Sigmoid colon (tissue), 7 donors: ENCODE measurements around the gene LCT. TPM values are rescaled to one million over a fixed set of nuclear protein-coding genes. Genes with fewer than 3 reads are reported as not detected.

ENCODE experiments used
- DNase-seq: peaks from one replicate; pipeline ENCODE4 v3.0.0-alpha.2; 2019
- H3K27ac ChIP-seq, 4 donors: fragments of 200-600 bp; sonication (generic); one replicate each; pipeline ENCODE4 v1.5.1; 2016 to 2019; ENCODE audit warnings: mild to moderate bottlenecking in 1 of 4
- H3K27me3 ChIP-seq, 3 donors: fragments of 200-600 bp; sonication (generic); one replicate each; pipeline ENCODE4 v1.5.1; 2019; ENCODE audit warnings: mild to moderate bottlenecking in 1 of 3
- H3K36me3 ChIP-seq, 4 donors: fragments of 200-600 bp; sonication (generic); one replicate each; pipeline ENCODE4 v1.5.1; 2016 to 2019
- H3K4me1 ChIP-seq, 4 donors: fragments of 200-600 bp; sonication (generic); one replicate each; pipeline ENCODE4 v1.5.1; 2017 to 2019
- H3K4me3 ChIP-seq, 4 donors: fragments of 200-600 bp; sonication (generic); one replicate each; pipeline ENCODE4 v1.5.1; 2017 to 2019; ENCODE audit warnings: mild to moderate bottlenecking in 2 of 4, moderate library complexity in 1 of 4
- H3K9me3 ChIP-seq, 4 donors: fragments of 200-600 bp in 3 of 4; sonication (generic) in 3 of 4; one replicate each; pipeline versions ENCODE4 v1.5.1 to v1.6.1; 2013 to 2019
- CTCF ChIP-seq, 4 experiments: fragments of 450-650 bp in 3 of 4; fragments of 200-600 bp in 1 of 4; IDR thresholded peaks; one replicate each; pipeline ENCODE4 v1.5.1; 2016 to 2019; ENCODE audit warnings: antibody characterized with exemption in 4 of 4, mild to moderate bottlenecking in 3 of 4, moderate library complexity in 2 of 4
- EP300 ChIP-seq, 4 donors: sonication (generic); formaldehyde crosslinking; IDR thresholded peaks; one replicate each; pipeline ENCODE4 v1.6.1; 2017; ENCODE audit warnings: antibody characterized with exemption in 4 of 4
- POLR2A ChIP-seq, 2 donors: fragments of 450-650 bp; IDR thresholded peaks; one replicate each; pipeline ENCODE4 v1.6.1; 2016; ENCODE audit warnings: antibody characterized with exemption in 2 of 2, mild to moderate bottlenecking in 2 of 2, moderate library complexity in 2 of 2
- POLR2AphosphoS5 ChIP-seq, 4 donors: sonication (generic); formaldehyde crosslinking; IDR thresholded peaks; one replicate each; pipeline ENCODE4 v1.6.1; 2017; ENCODE audit warnings: antibody characterized with exemption in 4 of 4
- WGBS, 2 donors: extraction: QIAGEN DNeasy Blood & Tissue Kit; methylation state at CpG; one replicate each; pipeline ENCODE4 v1.1.7; 2013; 5-methylcytosine and 5-hydroxymethylcytosine counted together
- intact Hi-C: fragments of 100-400 bp; cut with DNase I; formaldehyde crosslinking; loops from one replicate; pipeline ENCODE4 v1.15.1; 2023
- polyA plus RNA-seq, 3 donors: library from polyadenylated mRNA; stranded (reverse); fragments of 200-250 nt; gene quantifications; one replicate each; pipeline ENCODE4 v1.2.3, GENCODE V29; 2013
- total RNA-seq, 4 donors: library from RNA; depleted of rRNA; stranded (reverse); fragments of >200 nt; gene quantifications; one replicate each; pipeline ENCODE4 v1.1.0, GENCODE V29; 2016
- donor health status: healthy with polysubstance abuse.
- donor health status: Bipolar disorder and iron deficiency.
- donor health status: healthy.

Gene LCT
- total and polyA plus RNA-seq, 7 donors: under 0.01 to 0.23 (median 0.03) TPM; not detected in 4

DNA sequence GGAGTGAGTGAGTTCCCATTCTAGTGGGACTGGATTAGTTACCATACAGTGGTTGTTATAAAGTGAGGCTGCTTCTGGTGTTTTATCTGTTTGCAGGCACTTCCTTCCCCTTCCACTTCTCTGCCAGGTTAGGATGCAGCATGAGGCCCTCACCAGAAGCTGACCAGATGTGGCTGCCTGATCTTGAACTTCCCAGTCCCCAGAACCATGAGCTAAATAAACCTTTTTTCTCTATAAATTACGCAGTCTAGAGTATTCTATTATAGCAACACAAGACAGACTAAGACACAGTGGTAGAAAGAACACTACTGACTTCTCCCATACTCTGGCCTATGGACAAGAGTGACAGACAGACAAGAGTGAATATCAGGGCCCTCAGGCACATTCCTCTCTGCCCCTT, 14.1 kb downstream of the LCT start:
- DNase-seq: no peak
- no peak overlapping the region for H3K4me3 ChIP-seq
- TF ChIP-seq POLR2AphosphoS5 (IDR thresholded peaks at IDR 0.05): no peak
- TF ChIP-seq CTCF (IDR thresholded peaks at IDR 0.05): no peak
- no peak for TF ChIP-seq EP300 (IDR thresholded peaks at IDR 0.05)
- no peak for TF ChIP-seq POLR2A (IDR thresholded peaks at IDR 0.05)
- 93 to 98% methylated on average over 1 of the region's 1 CpG for WGBS, 2 donors
- H3K9me3 ChIP-seq: peaks cover 0 to 2% (median 0%) of the 10 kb centered on the region in 4 donors
- intact Hi-C loops: no loop called here
- H3K4me1 ChIP-seq: no peaks in the 10 kb centered on the region
- no peaks in the 10 kb centered on the region for H3K27me3 ChIP-seq
- H3K36me3 ChIP-seq: no peaks in the 10 kb centered on the region
- H3K27ac ChIP-seq: no peak overlapping the region

DNA sequence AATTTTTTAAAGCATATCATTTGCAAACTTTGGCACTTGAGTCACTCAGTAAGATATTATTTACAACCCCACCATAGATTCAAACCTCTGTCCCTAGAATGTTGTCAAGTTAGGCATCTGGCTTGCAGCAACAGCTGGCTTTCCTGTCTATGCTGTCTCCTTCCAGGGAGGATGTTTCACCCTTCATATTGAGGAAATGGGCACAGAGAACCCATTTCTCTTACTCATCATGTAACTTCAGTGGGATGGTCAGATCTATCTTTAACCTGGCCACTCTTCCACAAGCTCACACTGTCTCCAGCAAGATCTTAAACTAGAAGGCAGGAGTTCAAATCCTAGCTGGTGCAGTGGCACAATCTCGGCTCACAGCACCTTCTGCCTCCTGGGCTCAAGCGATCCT, 15.8 kb downstream of the LCT start:
- Histone ChIP-seq H3K9me3 (peaks cover 0 to 2% (median 0%) of the 10 kb centered on the region in 4 donors), H3K27me3 (no peaks in the 10 kb centered on the region), H3K4me3 (no peak overlapping the region), H3K4me1 (no peaks in the 10 kb centered on the region), H3K36me3 (no peaks in the 10 kb centered on the region), H3K27ac (no peak overlapping the region)
- TF ChIP-seq EP300 (IDR thresholded peaks at IDR 0.05) (no peak), CTCF (IDR thresholded peaks at IDR 0.05) (no peak), POLR2AphosphoS5 (IDR thresholded peaks at IDR 0.05) (no peak), POLR2A (IDR thresholded peaks at IDR 0.05) (no peak)
- DNase-seq: no peak
- intact Hi-C loops: no loop called here
- 94 to 96% methylated on average over 2 of the region's 2 CpGs for WGBS, 2 donors

DNA sequence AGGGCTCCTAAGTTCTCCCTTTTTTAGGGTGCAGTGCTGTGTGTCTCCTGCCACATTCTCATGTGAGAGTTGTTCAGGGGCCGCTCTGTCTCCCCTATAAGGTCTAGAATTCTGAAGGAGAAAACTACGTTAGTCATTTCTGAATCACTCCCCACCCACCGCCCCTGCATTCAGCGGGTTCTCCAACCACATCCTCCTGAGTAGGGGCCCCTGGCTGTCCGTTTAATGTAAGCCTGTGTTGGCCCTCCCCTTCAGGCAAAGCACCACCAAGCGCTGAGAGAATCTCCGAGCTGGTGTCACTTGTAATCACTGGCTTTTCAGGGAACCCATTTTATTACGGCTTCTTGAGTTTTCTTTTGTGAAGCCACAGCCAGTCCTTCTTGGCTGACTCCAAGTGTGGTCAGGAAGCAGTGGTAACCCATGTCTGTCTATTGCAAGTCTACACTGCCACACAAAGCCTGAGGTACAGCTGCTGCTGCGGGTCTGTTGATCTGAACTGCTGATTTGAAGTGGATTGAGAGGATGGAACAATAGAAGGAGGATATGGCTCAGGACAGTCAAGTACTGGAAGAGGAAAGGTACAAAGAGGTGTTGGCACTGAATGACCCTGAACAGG, 16.9 kb downstream of the LCT start:
- Histone ChIP-seq H3K27me3 (no peaks in the 10 kb centered on the region), H3K27ac (no peak overlapping the region), H3K9me3 (peaks cover 0 to 2% (median 0%) of the 10 kb centered on the region in 4 donors), H3K4me1 (no peaks in the 10 kb centered on the region), H3K36me3 (no peaks in the 10 kb centered on the region), H3K4me3 (no peak overlapping the region)
- WGBS, 2 donors: 37 to 73% methylated on average over 9 of the region's 9 CpGs
- TF ChIP-seq POLR2AphosphoS5 (IDR thresholded peaks at IDR 0.05) (no peak), CTCF (IDR thresholded peaks at IDR 0.05) (no peak), EP300 (IDR thresholded peaks at IDR 0.05) (no peak), POLR2A (IDR thresholded peaks at IDR 0.05) (no peak)
- intact Hi-C loops: no loop called here
- DNase-seq: no peak

GRCh38 chr2:135818937-135819610, 17.9 kb downstream of the LCT start:
- intact Hi-C loops: no loop called here
- WGBS, 2 donors: 77 to 80% methylated on average over 8 of the region's 8 CpGs
- Histone ChIP-seq H3K36me3 (no peaks in the 10 kb centered on the region), H3K4me3 (no peak overlapping the region), H3K9me3 (no peaks in the 10 kb centered on the region), H3K27ac (no peak overlapping the region), H3K27me3 (no peaks in the 10 kb centered on the region), H3K4me1 (no peaks in the 10 kb centered on the region)
- TF ChIP-seq POLR2A (IDR thresholded peaks at IDR 0.05): no peak
- no peak for TF ChIP-seq EP300 (IDR thresholded peaks at IDR 0.05)
- no peak for TF ChIP-seq CTCF (IDR thresholded peaks at IDR 0.05)
- TF ChIP-seq POLR2AphosphoS5 (IDR thresholded peaks at IDR 0.05): no peak
- DNase-seq: no peak
